Lower lobe of right lung (tissue), 2 donors: ENCODE results near the gene ATP2A3. TPM values are rescaled to one million over a fixed set of nuclear protein-coding genes. Genes with fewer than 3 reads are reported as not detected.

Experiments used
- ATAC-seq, 2 donors: fragments of 200-7000 bp; cut with Tn5 transposase; one replicate each; pipeline ENCODE4 v1.9.1; 2020 to 2022; ENCODE audit warnings: mild to moderate bottlenecking in 2 of 2, moderate library complexity in 2 of 2
- DNase-seq: peaks from one replicate; pipeline ENCODE4 v3.0.0-alpha.2; 2020
- H3K27ac ChIP-seq: fragments of 200-600 bp; one replicate; pipeline ENCODE4 v1.8.0; 2022
- H3K27me3 ChIP-seq: fragments of 200-600 bp; one replicate; pipeline ENCODE4 v1.8.0; 2022; ENCODE audit warnings: low read depth
- H3K36me3 ChIP-seq: fragments of 200-600 bp; one replicate; pipeline ENCODE4 v1.8.0; 2022; ENCODE audit warnings: mild to moderate bottlenecking
- H3K4me1 ChIP-seq: fragments of 200-600 bp; one replicate; pipeline ENCODE4 v1.8.0; 2022
- H3K4me3 ChIP-seq: fragments of 200-600 bp; one replicate; pipeline ENCODE4 v1.8.0; 2022; ENCODE audit warnings: mild to moderate bottlenecking
- H3K9me3 ChIP-seq: fragments of 200-600 bp; one replicate; pipeline ENCODE4 v1.8.0; 2022
- intact Hi-C: fragments of 100-400 bp; cut with DNase I; formaldehyde crosslinking; loops from one replicate; pipeline ENCODE4 v1.11.0; 2022
- total RNA-seq: library from RNA; stranded (reverse); fragmentation: NEBNext Ultra II Directional; extraction: Animal tissue kit (Norgen Biotek cat#: 25700); gene quantifications from one replicate; pipeline ENCODE4 v1.2.1, GENCODE V29; 2021
- TF ChIP-seq, protein P1 (sequence below): fragments of 200-600 bp; IDR thresholded peaks from one replicate; pipeline ENCODE4 v1.8.0; 2022; ENCODE audit warnings: antibody characterized with exemption, mild to moderate bottlenecking
- donor health status: DM: no; HTN: yes; CAD: no; lungs with severe emphysema.

The ATP2A3 gene
- total RNA-seq, 1 donor from 2014 or later = 45.6 TPM

GRCh38 chr17:3879591-3880417, 84.4 kb downstream of the ATP2A3 start:
- no peak for ATAC-seq
- peaks cover 51% of the 10 kb centered on the region for H3K36me3 ChIP-seq
- no peak overlapping the region for H3K27ac ChIP-seq

DNA sequence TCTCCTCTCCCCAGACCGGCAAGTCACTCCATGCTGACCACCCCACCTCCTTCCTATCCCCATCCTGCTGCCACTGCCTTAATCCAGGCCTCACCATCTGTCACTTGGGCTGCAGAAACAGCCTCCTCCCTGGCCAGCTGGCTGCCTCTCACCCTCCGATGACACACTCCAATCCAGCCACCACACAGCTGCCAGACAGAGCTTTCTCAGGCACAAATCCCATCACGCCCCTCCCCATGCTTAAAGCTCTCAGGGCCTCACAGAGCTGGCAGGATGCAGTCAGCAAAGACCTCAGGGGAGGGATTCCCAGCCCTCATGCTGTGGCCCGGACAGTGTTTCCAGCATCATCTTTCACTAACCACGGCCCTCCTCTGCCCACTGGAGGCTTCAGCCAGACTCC, 85.1 kb downstream of the ATP2A3 start:
- TF ChIP-seq, protein P1, sequence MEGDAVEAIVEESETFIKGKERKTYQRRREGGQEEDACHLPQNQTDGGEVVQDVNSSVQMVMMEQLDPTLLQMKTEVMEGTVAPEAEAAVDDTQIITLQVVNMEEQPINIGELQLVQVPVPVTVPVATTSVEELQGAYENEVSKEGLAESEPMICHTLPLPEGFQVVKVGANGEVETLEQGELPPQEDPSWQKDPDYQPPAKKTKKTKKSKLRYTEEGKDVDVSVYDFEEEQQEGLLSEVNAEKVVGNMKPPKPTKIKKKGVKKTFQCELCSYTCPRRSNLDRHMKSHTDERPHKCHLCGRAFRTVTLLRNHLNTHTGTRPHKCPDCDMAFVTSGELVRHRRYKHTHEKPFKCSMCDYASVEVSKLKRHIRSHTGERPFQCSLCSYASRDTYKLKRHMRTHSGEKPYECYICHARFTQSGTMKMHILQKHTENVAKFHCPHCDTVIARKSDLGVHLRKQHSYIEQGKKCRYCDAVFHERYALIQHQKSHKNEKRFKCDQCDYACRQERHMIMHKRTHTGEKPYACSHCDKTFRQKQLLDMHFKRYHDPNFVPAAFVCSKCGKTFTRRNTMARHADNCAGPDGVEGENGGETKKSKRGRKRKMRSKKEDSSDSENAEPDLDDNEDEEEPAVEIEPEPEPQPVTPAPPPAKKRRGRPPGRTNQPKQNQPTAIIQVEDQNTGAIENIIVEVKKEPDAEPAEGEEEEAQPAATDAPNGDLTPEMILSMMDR = no peak
- Histone ChIP-seq H3K27me3 (no peaks in the 10 kb centered on the region), H3K4me3 (no peak overlapping the region), H3K9me3 (no peaks in the 10 kb centered on the region), H3K27ac (no peak overlapping the region), H3K36me3 (peaks cover 45% of the 10 kb centered on the region), H3K4me1 (no peaks in the 10 kb centered on the region)
- intact Hi-C loops = no loop called here
- peak in 1 of 2 donors; percentile 4 for ATAC-seq
- DNase-seq = no peak

More at GRCh38 chr17:3879591-3880417, 84.4 kb downstream of the ATP2A3 start:
- no peak overlapping the region for H3K4me3 ChIP-seq
- intact Hi-C loops = no loop called here
- TF ChIP-seq, protein P1 = no peak
- H3K9me3 ChIP-seq = no peaks in the 10 kb centered on the region
- DNase-seq = no peak
- no peaks in the 10 kb centered on the region for H3K27me3 ChIP-seq
- no peaks in the 10 kb centered on the region for H3K4me1 ChIP-seq

GRCh38 chr17:3877220-3877619, 87.0 kb downstream of the ATP2A3 start:
- intact Hi-C loops = no loop called here
- Histone ChIP-seq H3K4me1 (no peaks in the 10 kb centered on the region), H3K27ac (no peak overlapping the region), H3K4me3 (no peak overlapping the region), H3K27me3 (no peaks in the 10 kb centered on the region), H3K36me3 (peaks cover 45% of the 10 kb centered on the region), H3K9me3 (no peaks in the 10 kb centered on the region)
- TF ChIP-seq, protein P1 = no peak
- DNase-seq (no peak), ATAC-seq (no peak)

DNA sequence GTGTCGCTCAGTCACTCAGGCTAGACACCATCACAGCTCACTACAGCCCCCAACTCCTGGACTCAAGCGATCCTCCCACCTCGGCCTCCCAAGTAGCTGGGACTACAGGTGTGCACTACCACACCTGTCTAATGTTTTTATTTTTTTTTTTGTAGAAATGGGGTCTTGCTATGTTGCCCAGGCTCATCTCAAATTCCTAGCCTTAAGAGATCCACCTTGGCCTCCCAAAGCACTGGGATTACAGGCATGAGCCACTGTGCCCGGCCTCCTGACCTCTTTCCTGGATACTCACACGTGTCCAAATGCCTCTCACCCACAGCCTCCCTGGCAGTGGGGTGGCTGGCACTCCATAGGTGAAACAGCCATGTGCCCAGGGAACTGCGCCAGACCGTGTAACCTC, 88.9 kb downstream of the ATP2A3 start:
- no peak for ATAC-seq
- TF ChIP-seq, protein P1 = no peak
- Histone ChIP-seq H3K9me3 (no peaks in the 10 kb centered on the region), H3K36me3 (peaks cover 46% of the 10 kb centered on the region), H3K4me3 (no peak overlapping the region), H3K27me3 (no peaks in the 10 kb centered on the region), H3K27ac (no peak overlapping the region), H3K4me1 (peaks cover 5% of the 10 kb centered on the region)
- intact Hi-C loops = no loop called here
- DNase-seq = no peak

Other genes with a start within 250 kb of the ATP2A3 start
- 0.68 TPM for gene HASPIN, start 240.5 kb downstream of the ATP2A3 start, total RNA-seq
- gene ITGAE, start 163.2 kb downstream of the ATP2A3 start, total RNA-seq = 35.4 TPM
- 40.3 TPM for gene NCBP3, start 118.2 kb downstream of the ATP2A3 start, total RNA-seq
- 9.7 TPM for gene CAMKK1, start 71.4 kb downstream of the ATP2A3 start, total RNA-seq
- 8.7 TPM for gene P2RX1, start 48.0 kb downstream of the ATP2A3 start, total RNA-seq
- 55.2 TPM for gene ZZEF1, start 178.6 kb upstream of the ATP2A3 start, total RNA-seq
- gene CYB5D2, start 178.8 kb upstream of the ATP2A3 start, total RNA-seq = 12.4 TPM